HFF-Myc (cell line): ENCODE data around the gene POLD3.

Experiments
- DNase-seq: peaks from one replicate; pipeline ENCODE4 v3.0.0-alpha.2; 2011; ENCODE audit warnings: low read depth; ENCODE audit errors: extremely low read depth
- H3K4me3 ChIP-seq: replicated peaks from 2 replicates; pipeline ENCODE4 v1.5.1; 2011; ENCODE audit warnings: low read depth, mild to moderate bottlenecking, control low read depth, low read length
- TF ChIP-seq, protein P1 (sequence below): IDR thresholded peaks from 2 replicates; pipeline ENCODE4 v1.5.1; 2012; ENCODE audit warnings: mild to moderate bottlenecking, low read depth, low read length, control low read depth; ENCODE audit errors: missing control alignments

POLD3 gene

DNA sequence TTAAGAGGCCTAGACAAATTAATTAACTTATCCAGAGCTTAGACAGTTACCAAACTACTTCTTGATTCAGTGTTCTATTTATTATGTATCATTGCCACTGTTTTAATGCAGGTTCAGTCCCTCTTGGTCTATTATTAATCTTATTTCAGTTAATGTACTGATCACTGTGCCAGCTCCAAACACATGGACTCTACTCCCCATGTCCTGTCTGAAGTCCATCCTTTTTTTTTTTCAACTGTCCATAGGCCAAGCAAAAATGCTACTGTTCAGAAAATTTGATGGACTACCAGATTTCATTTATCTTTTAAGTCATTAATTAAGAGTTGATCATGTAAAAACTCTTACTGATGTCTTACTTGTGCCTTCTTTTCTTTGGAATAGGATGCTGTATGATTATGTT is 11.9 kb downstream of the POLD3 start:
- TF ChIP-seq, protein P1, sequence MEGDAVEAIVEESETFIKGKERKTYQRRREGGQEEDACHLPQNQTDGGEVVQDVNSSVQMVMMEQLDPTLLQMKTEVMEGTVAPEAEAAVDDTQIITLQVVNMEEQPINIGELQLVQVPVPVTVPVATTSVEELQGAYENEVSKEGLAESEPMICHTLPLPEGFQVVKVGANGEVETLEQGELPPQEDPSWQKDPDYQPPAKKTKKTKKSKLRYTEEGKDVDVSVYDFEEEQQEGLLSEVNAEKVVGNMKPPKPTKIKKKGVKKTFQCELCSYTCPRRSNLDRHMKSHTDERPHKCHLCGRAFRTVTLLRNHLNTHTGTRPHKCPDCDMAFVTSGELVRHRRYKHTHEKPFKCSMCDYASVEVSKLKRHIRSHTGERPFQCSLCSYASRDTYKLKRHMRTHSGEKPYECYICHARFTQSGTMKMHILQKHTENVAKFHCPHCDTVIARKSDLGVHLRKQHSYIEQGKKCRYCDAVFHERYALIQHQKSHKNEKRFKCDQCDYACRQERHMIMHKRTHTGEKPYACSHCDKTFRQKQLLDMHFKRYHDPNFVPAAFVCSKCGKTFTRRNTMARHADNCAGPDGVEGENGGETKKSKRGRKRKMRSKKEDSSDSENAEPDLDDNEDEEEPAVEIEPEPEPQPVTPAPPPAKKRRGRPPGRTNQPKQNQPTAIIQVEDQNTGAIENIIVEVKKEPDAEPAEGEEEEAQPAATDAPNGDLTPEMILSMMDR = no peak
- no peak for DNase-seq
- no peak overlapping the region for H3K4me3 ChIP-seq

DNA sequence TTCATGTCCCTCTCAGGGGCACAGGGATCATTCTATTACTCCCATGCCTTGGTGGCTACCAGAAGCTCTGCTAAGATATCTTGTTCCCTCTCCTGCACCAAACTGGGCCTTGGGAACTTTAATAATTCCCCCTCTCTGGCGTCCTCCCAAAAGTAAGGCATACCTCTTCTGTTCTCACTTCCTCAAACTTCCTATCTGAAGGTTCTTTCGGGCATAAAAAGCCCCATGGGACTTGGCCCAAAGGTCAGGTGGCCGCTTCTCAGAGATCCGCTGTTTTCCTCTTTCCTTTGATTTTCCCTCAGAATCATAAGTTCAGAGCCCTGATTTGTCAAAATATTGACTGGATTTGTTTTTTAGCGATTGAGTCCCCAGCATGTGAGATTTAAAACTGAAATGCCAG is 13.0 kb downstream of the POLD3 start:
- no peak overlapping the region for H3K4me3 ChIP-seq
- no peak for DNase-seq
- TF ChIP-seq, protein P1 = no peak

DNA sequence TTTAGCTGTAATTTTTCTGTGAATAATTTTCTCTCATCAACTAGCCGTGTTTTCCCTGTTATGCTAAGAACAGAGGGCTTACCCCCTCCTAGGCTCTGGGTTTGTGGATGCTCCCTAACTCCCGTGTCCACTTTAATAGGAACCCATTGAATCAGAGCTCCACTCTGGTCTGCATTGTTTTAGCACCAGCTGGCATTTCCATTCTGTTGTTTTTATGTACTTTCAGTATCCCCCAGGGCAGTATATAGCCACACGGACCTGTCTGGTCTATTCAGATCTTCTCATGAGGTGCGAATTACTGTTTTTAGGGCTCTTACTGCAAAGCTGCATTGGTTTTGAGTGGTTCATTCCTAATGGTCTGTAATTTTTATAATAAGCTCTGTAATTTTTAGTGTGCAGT is 16.0 kb downstream of the POLD3 start:
- TF ChIP-seq, protein P1 = no peak
- H3K4me3 ChIP-seq = no peak overlapping the region
- no peak for DNase-seq

DNA sequence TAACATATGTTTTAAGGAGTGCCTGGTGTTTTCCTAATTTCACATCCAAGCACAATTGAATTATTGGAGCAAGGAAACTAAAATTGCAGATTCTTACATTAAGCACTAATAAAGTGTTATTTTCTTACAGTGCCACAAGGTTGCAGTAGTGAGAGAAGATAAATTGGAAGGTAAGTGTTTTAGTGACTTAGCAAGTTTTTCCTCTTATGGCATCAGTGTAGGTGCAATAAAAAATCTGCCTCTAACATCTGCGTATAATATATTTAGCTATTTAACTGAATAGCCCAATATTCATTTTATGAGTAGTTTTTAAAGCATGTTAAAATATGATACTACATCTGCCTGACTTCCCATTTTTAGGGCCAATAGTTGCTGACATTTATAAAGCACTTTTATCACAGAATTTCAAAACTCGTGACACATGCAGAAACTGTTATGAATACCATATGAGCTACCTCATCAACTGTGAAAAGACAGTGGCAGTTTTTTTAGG is 19.0 kb downstream of the POLD3 start:
- no peak overlapping the region for H3K4me3 ChIP-seq
- TF ChIP-seq, protein P1 = peak; percentile 28
- DNase-seq = no peak

DNA sequence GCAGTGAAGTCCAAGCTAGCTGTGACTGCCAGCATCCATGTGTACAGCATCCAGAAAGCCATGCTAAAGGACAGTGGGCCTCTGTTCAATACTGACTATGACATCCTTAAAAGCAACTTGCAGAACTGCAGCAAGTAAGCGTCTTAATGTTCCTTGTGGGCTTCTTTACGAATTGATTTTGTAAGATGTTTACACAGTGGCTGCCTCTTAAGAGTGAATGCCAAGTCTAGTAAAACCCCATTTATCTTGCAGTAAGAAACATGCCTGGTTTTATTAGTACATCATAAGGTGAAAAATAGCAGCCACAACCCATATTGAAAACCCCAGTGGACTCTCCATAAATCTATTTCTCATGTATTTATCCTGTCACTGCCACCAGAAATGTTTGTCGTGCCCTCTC is 20.5 kb downstream of the POLD3 start:
- DNase-seq = no peak
- no peak overlapping the region for H3K4me3 ChIP-seq
- TF ChIP-seq, protein P1 = no peak

DNA sequence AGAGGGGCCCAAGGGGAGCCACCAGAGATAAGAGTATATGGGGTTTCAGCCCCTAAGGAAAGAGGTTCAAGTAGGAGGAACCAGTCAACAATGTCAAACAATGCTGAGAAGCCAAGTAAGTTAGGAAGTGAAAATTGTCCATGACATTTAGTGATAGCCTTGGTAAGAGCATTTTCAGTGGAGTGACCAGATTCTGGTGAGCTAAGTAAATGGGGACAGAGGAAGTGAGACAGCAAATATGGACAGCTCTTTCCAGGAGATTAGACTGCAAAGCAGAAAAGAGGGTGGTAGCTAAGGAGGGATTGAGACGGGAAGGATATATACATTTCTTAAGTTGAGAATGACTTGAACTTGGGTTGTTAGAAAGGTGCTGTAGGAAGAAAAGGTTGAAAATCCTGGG is 22.9 kb downstream of the POLD3 start:
- no peak for DNase-seq
- TF ChIP-seq, protein P1 = no peak
- no peak overlapping the region for H3K4me3 ChIP-seq

DNA sequence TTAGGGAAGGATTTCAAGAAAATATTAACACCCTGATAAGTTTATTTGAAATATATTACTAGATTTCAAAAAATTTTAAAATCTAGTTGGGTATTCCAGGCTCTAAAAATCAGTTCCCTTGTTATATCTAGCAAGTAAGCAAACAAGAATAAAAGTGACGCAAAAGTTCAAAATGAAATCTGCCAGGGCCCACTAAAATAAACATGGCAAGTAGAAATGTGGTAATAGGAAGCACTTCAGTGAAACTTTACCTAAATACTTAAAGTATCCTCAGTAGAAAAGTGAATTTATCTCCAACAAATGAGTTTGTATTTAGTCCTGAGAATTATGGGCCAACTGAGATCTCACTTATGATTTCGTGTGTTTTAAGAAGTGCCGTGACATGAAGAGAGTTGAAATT is 23.6 kb downstream of the POLD3 start:
- no peak overlapping the region for H3K4me3 ChIP-seq
- no peak for DNase-seq
- TF ChIP-seq, protein P1 = no peak
